GM19023 (cell line): Measurements from ENCODE around the gene IFNGR2.
"Not testable (repeated sequence)": the region's sequence is repeated elsewhere in the genome, so short reads cannot be mapped to it uniquely, and the experiment has no call there.

Experiments
- ATAC-seq: cut with Tn5 transposase; IDR thresholded peaks from one replicate; pipeline ENCODE4 v1.9.1; 2021; ENCODE audit warnings: mild to moderate bottlenecking, moderate library complexity; ENCODE audit not compliant: unreplicated experiment

Gene IFNGR2

DNA sequence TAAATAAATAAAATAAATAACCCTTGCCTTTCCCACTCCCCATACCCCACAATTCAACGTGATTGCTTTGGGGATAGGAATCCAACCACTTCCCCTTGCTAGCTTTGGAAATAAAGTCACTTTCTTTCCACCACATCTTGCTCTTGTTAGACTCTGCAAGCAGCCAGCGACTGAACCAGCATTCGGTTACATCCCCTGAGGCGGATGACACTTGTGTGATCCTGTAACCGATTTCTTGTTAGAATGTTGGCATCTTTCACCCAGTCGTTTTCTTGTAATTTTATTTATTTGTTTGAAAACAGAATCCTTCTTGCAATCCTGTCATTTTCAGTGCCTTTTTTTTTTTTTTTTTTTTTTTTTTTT is 1.6 kb upstream of the IFNGR2 start:
- ATAC-seq, result no peak

DNA sequence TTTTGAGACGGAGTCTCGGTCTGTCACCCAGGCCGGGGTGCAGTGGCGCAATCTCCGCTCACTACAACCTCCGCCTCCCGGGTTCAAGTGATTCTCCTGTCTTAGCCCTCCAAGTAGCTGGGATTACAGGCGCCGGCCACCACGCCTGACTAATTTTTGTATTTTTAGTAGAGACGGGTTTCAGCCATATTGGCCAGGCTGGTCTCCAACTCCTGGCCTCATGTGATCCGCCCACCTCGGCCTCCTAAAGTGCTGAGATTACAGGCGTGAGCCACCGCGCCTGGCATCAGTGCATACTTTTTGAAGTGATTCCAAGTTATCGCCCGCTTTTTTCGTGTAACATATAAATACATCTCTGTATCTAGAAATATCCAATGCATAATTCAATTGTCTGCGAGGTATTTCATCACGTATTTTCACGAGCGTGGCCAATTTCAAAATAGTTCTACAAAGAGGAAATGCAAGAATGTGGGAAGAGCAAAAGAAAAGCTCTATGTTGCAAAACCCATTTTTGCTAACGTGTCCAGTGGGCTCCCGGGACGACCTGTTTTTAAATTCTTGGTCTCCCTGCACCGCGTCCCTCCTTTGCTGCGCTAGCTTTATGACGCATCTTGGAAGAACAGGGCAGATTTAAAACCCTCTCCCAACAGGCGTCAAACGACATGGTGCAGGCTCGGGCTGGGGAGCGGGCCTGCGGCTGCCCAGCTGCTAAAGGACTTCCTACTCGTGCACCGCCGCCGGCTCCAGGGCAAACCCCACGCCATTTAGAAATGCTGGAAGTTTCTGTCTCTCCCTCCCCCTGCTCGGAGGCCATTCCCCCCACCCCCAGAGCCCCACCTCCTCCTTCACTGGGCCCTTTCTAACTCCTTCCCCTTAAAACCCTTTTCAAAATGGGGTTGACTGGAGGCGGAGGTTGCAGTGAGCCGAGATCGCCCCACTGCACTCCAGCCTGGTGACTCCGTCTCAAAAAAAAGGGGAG is 923 bp upstream of the IFNGR2 start:
- ATAC-seq, result no peak

DNA sequence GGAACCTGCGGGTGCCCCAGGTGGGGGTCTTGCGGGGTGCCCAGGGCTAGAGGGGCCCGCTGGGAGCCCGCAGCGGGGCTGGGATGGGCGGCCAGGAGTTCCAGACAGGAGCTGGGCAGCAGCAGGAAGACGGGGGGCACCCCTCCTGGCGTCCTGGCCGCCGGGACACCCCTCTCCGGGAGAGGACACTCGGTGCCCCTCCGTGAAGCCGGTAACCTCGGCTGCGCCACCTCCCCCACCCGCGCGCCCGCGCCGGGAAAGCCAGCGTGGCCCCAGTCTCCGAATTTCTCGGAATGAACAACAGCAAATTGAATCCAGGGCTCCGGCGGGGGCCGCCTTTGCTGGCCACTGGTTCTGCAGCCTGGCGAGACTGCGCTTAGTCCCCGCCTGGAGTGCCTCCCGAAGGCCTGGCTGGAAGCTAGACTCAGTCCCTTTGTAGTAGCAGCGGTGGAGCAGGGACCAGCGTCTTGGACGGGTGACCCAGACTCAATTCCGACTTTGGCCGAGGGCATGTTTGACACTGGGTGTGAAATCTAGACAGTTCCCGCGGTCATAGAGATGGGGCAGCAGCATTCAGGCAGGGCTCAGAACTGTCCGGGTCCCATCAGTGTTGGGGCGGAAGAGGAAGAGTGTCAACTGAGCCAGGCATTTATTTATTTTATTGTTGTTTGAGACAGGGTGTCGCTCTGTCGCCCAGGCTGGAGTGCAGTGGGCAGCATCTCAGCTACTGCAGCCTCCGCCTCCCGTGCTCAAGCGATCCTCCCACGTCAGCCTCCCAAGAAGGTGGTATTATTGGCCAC is 773 bp downstream of the IFNGR2 start:
- ATAC-seq, result peak; percentile 22

DNA sequence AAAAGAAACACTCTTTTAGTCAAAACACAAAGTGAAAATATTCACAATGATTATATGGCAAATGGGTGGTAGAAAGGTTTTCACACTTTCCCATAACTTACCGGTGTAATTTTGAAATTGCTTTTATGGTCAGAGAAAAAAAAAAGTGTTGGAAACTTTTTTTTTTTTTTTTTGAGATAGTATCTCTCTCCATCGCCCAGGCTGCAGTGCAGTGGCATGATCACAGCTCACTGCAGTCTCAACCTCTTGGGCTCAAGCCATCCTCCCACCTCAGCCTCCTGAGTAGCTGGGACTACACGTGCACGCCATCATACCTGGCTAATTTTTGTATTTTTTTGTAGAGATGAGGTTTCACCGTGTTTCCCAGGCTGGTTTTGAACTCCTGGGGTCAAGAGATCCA is 3.3 kb downstream of the IFNGR2 start:
- ATAC-seq, result no peak

DNA sequence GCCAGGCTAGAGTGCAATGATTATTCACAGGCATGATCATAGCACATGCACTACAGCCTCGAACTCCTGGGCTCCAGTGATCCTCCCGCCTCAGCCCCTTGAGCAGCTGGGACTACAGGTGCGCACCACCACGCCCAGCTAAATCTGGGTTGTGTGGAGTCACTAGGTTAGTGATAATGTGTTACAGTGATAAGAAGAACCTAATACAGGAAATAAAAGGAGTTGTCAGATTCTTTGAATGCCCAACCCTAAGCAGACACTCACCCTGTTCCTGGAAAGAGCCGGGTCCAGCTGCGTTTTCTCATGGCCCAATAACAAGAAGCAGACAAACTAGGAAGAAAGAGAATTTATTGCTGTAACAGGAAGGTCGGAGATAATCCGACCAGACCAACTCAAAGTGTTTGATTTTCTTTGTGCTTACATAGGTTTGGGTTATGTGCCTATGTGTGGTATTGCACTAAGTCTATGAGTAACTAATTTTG is 8.8 kb downstream of the IFNGR2 start:
- ATAC-seq, result no peak

DNA sequence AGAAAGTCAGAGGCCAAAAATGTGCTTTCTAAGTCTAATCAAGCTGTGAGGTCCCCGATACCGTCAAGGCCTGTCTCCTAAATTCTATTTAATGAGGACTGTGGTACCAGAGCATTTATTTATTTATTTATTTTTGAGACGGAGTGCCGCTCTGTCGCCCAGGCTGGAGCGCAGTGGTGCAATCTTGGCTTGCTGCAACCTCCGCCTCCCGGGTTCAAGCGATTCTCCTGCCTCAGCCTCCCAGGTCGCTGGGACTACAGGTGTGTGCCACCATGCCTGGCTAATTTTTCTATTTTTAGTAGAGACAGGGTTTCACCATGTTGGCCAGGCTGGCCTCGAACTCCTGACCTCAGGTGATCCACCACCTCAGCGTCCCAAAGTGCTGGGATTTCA is 9.2 kb downstream of the IFNGR2 start:
- not testable (repeated sequence) for ATAC-seq

DNA sequence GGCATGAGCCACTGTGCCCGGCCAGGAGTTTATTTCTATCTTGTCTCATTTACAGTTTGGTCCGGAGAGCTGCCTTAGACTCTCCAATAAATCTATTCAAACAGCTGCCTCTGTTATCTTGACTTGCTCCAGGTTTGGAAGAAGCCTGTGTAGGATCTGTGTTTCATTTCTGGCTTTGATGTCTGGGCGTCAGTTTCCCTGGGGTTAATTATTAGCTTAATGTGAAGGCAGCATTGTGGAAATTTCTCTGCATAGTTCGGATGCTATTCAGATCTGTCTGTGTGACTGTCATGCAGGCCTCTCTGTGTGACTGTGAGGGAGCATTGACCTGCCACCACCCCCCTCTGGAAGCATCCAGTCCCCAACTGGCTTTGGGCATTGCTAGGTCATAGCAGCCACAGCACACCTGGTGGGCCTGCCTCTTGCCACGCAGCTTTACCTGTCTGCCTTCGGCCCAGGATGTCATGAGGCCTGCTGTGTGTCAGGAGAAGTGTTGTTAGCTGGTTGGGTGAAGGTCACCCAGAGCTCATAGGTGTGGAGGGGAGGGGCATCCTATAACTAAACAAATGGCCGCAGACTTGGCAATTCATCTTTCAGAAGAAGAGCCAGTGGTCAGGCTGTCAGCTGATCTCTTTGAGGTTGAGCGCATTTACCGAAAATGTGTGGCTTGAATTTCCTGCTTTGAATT is 9.8 kb downstream of the IFNGR2 start:
- peak; percentile 63 for ATAC-seq

DNA sequence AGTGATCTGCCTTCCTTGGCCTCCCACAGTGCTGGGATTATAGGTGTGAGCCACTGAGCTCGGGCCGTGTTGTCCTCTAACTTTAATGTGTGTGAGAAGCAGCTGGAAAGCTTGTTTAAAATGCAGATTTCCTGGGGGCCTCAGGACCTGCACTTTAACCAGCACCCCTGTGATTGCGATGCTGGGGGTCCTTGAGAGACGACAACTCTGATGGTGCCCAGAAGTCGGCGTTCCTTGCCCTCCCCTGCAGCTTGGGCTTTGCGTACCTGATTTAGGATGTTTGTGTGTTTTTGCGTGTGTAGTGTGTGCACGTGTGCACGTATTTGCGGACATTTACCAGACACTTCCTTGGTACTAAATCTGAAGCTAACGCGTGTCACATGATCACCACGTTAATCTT is 10.9 kb downstream of the IFNGR2 start:
- no peak for ATAC-seq

DNA sequence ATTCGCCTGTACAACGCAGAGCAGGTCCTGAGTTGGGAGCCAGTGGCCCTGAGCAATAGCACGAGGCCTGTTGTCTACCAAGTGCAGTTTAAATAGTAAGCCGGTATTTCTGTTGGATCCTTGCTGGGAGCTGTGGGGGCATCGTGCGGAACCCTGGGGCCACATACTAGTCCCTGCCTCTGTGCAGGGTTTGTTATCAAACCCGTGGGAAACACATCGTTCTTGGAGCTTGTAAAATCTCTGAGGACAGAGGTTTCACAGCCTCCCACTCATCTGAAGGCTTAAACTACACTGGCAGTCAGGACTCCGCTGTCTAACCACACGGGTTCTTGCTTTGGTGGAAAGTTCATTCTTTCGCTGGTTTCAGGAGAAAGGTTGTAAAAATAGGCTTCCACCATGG is 11.7 kb downstream of the IFNGR2 start:
- ATAC-seq, result no peak

DNA sequence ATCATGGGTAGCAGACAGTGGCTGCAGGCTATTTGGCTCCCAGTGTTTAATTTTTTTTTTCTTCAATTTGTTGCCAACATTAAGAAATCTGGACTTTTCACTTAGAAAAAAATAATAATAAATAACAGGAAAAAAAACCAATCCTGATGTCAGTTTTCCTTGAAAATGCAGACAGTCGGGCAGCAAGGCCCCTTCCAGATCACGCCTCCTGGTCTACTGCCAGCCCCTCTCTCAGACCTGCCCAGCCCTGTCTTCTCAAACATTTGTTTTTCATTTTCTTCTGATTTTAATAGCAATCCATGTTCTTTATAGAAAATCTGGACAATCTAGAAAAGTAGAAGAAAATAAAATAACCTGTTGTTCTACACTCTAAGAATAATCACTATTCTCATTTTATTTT is 15.5 kb downstream of the IFNGR2 start:
- ATAC-seq, result no peak

DNA sequence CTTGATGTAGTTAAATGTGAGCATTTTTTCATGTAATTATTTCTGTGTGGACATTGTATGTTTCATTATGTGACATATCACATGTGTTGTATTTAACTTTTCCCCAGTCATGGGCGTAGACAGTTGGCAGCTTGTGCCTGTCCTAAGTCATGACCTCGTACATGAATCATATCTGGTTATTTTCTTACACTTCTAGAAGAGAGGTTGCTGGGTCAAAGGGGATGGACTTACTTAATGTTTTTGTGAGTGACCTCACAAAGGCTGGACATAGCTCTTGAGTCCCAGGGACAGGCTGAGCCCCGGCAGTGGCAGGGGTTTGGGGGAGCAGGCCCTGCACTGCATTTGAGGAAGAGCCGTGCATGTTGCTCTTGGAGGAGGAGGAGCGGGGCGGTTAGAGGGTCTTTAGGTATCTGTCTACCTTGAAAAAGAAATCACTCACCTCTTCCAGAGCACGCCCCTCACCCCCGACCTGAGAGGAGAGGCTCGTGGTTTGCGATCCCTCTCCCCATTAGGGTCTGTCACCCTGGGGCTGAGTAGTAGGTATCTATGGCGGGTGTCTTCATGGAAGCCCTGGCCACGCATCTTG is 16.4 kb downstream of the IFNGR2 start:
- ATAC-seq, result no peak

DNA sequence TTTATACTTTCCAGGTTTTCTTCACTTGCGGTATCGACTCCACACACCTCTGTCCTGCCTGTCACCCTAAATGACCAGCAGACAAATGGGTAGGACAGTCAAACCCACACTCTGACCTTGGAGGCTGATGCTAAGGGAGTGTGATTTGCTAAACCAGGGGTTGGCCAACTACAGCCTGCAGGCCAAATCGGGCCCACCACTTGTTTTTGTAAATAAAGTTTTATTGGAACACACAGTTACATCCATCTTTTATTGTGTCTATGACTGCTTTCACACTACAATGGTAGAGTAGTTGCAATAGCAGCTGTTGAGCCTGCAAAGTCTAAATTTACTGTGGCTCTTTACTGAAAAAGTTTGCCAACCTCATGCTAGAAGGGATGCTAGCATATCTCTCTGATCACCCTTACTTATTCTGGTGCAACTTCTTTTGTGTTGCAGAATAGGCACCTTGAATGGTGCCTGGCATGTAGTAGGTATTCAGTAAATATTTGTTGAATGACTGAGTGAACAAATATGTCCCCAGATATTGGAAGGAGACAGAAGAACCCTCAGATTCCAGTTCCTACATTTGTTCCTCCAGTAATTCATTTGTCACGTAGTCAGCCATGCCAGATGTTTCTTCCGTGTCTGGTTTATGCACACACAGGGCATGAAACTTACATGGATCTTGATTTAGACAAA is 18.6 kb downstream of the IFNGR2 start:
- ATAC-seq, result no peak

DNA sequence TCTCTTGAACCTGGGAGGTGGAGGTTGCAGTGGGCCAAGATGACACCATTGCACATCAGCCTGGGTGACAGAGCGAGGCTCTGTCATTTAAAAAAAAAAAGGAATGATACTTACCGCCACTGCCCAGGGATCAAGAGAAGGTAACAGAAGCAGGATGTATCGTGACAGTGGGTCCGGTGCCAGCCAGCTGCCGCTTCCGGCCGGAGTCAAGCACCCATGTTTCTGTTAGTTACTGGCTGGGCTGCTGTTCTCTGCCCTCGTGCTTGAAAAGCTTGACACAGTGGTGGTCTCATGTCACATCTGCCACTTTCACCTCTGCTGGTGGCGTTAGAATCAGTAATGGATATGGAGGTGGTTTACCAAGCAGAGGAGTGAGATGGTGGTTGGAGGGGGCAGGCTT is 21.0 kb downstream of the IFNGR2 start:
- ATAC-seq, result no peak

DNA sequence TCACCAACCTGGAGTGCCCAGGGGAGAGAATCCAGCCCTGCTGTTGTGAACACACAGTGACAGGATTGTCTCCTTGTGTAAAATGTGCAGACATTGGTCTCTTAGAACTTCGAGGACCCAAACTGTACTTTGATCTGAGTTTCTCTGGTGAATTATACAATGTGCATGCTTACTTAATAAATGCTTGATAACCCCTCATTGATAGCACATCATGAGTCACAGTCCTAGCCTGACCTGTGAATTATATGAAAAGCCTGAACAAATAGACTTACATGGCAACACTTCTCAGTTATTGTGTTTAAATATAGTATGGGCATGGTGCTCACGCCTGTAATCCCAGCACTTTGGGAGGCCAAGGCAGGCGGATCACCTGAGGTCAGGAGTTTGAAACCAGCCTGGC is 22.6 kb downstream of the IFNGR2 start:
- no peak for ATAC-seq

DNA sequence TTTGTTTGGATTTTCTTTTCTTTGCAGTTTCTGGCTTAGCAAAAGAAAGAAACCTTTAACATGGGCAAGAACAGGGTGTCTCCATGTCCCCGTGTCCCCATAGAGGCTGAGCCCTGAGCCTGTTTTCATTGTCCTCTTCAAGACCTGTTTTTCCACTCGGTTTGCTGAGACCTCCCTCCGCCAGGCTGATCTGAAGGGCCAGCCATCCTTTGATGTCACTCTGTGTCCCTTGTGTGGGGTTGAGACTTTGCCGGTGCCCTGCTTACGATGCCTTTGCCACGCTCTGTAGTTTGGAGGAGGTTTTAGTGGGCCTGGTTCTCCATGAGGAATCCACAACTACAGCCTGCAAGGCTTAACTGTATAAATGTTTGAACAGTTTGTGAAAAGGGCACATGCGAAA is 23.8 kb downstream of the IFNGR2 start:
- no peak for ATAC-seq

DNA sequence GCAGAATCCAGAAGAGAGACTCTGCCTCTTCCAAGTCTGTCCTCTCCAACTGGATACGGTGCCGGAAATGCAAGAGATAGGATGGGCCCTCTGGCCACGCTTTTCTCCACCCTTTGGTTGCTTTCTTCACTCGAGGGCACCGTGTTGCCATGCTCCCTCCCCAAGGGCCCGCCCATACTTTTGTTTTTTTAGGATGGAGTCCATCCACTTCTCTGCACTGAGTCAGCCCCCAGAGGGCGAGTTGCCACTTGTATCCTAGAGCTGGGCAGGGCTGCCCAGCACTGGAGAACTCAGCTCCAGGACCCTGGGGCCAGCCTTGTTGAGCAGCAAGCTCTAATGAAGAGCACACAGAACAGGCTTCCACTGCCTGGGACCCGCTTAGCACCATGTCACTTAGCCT is 25.5 kb downstream of the IFNGR2 start:
- no peak for ATAC-seq

DNA sequence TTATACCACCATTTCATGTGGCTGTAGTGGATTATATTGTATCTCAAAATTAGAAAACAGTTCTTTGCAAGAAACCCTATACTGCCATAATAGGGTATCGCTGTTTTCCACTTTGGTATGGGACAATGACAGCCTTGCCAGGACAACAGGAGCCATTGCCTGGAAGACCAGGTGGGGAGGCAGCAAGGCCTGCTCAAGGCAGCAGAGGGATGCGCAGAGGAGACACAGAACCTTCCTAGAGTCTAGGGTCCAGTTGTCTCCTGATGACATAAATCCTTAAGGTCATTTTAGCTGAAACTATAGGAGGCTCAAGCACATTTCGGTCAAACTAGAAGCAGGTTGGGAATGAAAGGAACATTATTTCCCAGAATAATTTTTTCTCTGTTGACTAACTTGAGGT is 27.6 kb downstream of the IFNGR2 start:
- no peak for ATAC-seq

DNA sequence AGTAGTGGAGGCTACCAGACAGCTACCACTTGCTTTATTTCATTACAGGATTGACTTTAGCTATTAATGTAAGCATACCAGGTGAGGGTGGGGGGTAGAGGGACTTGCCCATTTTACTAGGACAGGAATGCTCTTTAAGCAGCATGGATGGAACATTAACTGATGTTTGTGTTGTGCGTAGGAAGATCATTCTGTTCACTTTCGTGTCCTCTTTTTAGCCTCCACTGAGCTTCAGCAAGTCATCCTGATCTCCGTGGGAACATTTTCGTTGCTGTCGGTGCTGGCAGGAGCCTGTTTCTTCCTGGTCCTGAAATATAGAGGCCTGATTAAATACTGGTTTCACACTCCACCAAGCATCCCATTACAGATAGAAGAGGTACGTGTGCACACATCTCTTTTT is 29.3 kb downstream of the IFNGR2 start:
- ATAC-seq, result no peak

DNA sequence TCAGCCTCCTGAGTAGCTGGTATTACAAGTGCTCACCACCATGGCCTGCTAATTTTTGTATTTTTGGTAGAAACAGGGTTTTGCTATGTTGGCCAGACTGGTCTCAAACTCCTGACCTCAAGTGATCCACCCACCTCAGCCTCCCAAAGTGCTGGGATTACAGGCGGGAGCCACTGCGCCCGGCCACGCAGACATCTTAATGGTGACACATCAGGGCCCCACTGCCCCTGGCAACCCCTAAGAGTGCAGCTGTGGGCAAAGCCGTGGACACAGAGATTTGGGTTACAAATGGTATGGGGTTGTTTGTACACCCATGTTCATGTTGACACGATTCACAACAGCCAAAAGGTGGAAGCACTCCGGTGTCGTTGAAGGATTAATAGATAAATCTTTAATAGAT is 29.8 kb downstream of the IFNGR2 start:
- no peak for ATAC-seq

DNA sequence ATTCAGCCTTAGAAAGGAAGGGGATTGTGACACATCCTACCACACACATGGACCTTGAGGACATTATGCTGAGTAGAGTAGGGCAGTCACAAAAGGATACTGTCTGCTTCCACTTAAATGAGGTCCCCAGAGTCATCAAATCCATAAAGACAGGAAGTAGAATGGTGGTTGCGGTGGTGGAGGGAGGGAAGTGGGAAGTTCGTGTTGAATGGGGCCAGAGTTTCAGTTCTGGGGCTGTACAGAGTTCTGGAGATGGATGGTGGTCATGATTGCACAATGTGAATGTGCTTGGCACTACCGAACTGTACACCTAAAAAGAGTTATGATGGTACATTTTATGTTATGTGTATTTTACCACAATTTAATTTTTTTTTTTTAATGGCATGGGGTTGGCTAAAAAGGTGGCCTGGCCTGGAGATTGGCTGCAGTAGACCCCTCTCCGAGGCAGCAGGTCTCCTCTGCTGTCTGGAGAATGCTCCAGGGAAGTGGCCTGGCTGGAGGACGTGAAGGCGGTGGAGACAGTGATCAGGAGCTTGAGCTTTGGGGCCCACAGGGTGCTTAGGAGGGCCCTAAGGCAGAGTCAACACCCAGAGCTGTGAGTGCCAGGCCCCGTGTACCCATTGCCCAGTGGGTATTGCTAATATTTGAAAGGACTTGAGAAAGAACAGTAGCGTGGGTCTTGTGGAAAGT is 30.4 kb downstream of the IFNGR2 start:
- no peak for ATAC-seq
